Hematopoietic multipotent progenitor cell treated with erythropoietin and hydrocortisone succinate and interleukin-3 and kit ligand, for 17 days (in vitro differentiated cells): Measurements from ENCODE around the gene COL4A3.
"Not testable (repeated sequence)": the region's sequence is repeated elsewhere in the genome, so short reads cannot be mapped to it uniquely, and the experiment has no call there.

Source experiments
- DNase-seq: peaks from one replicate; pipeline ENCODE4 v3.0.0-alpha.2; 2015; ENCODE audit warnings: low spot score

The COL4A3 gene

GRCh38 chr2:227206406-227206805 is 42.0 kb downstream of the COL4A3 start:
- no peak for DNase-seq

- DNase-seq: no peak
Observed at GRCh38 chr2:227207573-227207972, 43.1 kb downstream of the COL4A3 start.

- no peak for DNase-seq
Observed at GRCh38 chr2:227214622-227215041, 50.2 kb downstream of the COL4A3 start.

- no peak for DNase-seq
Observed at GRCh38 chr2:227219312-227220105, 55.1 kb downstream of the COL4A3 start.

- no peak for DNase-seq
Observed at GRCh38 chr2:227221120-227221519, 56.7 kb downstream of the COL4A3 start.

- DNase-seq: no peak
Observed at GRCh38 chr2:227222292-227222691, 57.9 kb downstream of the COL4A3 start.

- DNase-seq: not testable (repeated sequence)
Observed at GRCh38 chr2:227225641-227226040, 61.2 kb downstream of the COL4A3 start.

- no peak for DNase-seq
Observed at GRCh38 chr2:227228061-227228667, 63.7 kb downstream of the COL4A3 start.

- no peak for DNase-seq
Observed at GRCh38 chr2:227230151-227230550, 65.7 kb downstream of the COL4A3 start.

- DNase-seq: no peak
Observed at GRCh38 chr2:227234429-227234828, 70.0 kb downstream of the COL4A3 start.

- no peak for DNase-seq
Observed at GRCh38 chr2:227237786-227238185, 73.4 kb downstream of the COL4A3 start.

GRCh38 chr2:227238238-227239237 is 74.1 kb downstream of the COL4A3 start:
- peak; percentile 57 for DNase-seq

- DNase-seq: no peak
Observed at GRCh38 chr2:227241005-227241404, 76.6 kb downstream of the COL4A3 start.

- no peak for DNase-seq
Observed at GRCh38 chr2:227248876-227249275, 84.5 kb downstream of the COL4A3 start.

GRCh38 chr2:227252831-227253230 is 88.4 kb downstream of the COL4A3 start:
- DNase-seq: no peak

GRCh38 chr2:227256605-227257004 is 92.2 kb downstream of the COL4A3 start:
- no peak for DNase-seq

GRCh38 chr2:227257820-227258219 is 93.4 kb downstream of the COL4A3 start:
- DNase-seq: no peak

GRCh38 chr2:227260041-227260440 is 95.6 kb downstream of the COL4A3 start:
- no peak for DNase-seq

- DNase-seq: no peak
Observed at GRCh38 chr2:227267410-227268115, 103.1 kb downstream of the COL4A3 start.

- no peak for DNase-seq
Observed at GRCh38 chr2:227280895-227281294, 116.5 kb downstream of the COL4A3 start.

- DNase-seq: no peak
Observed at GRCh38 chr2:227285741-227286236, 121.4 kb downstream of the COL4A3 start.

GRCh38 chr2:227287771-227288170 is 123.3 kb downstream of the COL4A3 start:
- no peak for DNase-seq
